H7 (cell line): ENCODE measurements around the gene MMP21. TPM values are rescaled to one million over a fixed set of nuclear protein-coding genes. Genes with fewer than 3 reads are reported as not detected.

Experiments used
- DNase-seq: peaks from one replicate; pipeline ENCODE4 v3.0.0; 2012
- H3K27me3 ChIP-seq: 2 replicates; pipeline ENCODE4 v1.6.0; 2011; ENCODE audit warnings: mild to moderate bottlenecking, low read length; ENCODE audit not compliant: control insufficient read depth, insufficient read depth
- H3K36me3 ChIP-seq: replicated peaks from 2 replicates; pipeline ENCODE4 v1.5.1; 2011; ENCODE audit warnings: low read length; ENCODE audit not compliant: control insufficient read depth, insufficient read depth
- H3K4me3 ChIP-seq: 2 replicates; pipeline ENCODE4 v1.5.1; 2011; ENCODE audit warnings: low read depth, mild to moderate bottlenecking, control low read depth, low read length, moderate library complexity; ENCODE audit not compliant: insufficient read depth
- total RNA-seq: library from RNA; depleted of rRNA; stranded (reverse); fragments of >200 nt; shearing (Covaris generic); gene quantifications from 2 replicates; pipeline ENCODE4 v1.2.3, GENCODE V29; 2014; rRNA removed

The MMP21 gene, protein sequence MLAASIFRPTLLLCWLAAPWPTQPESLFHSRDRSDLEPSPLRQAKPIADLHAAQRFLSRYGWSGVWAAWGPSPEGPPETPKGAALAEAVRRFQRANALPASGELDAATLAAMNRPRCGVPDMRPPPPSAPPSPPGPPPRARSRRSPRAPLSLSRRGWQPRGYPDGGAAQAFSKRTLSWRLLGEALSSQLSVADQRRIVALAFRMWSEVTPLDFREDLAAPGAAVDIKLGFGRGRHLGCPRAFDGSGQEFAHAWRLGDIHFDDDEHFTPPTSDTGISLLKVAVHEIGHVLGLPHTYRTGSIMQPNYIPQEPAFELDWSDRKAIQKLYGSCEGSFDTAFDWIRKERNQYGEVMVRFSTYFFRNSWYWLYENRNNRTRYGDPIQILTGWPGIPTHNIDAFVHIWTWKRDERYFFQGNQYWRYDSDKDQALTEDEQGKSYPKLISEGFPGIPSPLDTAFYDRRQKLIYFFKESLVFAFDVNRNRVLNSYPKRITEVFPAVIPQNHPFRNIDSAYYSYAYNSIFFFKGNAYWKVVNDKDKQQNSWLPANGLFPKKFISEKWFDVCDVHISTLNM
- total RNA-seq = not detected in 2 replicates

DNA sequence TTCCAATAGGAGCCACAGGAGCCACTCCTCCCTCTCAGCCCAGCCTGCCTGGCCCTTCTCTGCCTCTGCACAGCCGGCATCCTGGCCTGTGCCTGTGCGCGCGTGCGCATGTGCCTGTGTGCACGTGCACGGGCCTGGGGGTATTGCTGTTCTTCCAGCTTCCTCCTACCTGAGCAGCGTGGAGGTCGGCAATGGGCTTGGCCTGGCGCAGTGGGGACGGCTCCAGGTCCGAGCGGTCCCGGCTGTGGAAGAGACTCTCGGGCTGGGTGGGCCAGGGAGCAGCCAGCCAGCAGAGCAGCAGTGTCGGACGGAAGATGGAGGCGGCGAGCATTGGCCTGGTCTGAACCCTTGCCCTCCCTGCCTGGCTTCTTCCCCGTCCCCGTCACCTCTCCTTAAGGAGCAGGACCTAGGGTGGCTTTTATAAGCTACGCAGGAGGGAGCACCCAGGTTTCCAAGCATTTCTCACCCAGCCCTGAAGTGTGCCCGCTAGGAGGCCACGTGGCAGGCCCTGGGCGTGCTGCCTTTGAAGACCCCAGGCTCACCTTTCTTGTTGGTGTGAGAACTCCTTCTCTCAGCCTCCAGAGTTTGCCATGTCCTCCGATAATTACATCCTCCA, at the start of gene MMP21:
Gene MMP21 (minus strand): TSS at position 331 of the 616 bp plus-strand sequence. CDS start 0 bp downstream, at position 331.
- Histone ChIP-seq H3K4me3 (no peak within 1 kb of the TSS), H3K36me3 (no peaks in the 10 kb centered on the region), H3K27me3 (no peaks in the 10 kb centered on the region)
- DNase-seq = no peak

DNA sequence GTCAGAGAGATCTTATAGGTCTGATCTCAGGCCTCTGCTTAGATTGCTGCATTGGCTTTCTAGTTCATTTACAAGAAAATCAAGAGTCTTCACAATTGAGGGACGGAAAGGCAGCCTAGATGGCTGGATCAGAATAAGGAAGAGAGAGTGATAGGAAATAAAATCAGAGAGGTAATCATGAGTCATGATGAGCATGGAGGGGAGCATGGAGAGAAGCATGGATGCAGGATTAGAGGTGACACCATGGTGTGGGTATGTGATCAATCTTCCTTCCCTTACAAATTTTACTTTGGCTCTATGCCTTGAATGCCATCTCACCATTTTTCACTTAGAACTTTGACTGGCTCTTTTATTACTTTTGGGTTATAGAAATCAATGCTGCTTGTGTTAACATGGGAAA, 49.1 kb upstream of the MMP21 start:
- Histone ChIP-seq H3K4me3 (no peak overlapping the region), H3K27me3 (no peaks in the 10 kb centered on the region), H3K36me3 (peaks cover 19% of the 10 kb centered on the region)
- DNase-seq = no peak

DNA sequence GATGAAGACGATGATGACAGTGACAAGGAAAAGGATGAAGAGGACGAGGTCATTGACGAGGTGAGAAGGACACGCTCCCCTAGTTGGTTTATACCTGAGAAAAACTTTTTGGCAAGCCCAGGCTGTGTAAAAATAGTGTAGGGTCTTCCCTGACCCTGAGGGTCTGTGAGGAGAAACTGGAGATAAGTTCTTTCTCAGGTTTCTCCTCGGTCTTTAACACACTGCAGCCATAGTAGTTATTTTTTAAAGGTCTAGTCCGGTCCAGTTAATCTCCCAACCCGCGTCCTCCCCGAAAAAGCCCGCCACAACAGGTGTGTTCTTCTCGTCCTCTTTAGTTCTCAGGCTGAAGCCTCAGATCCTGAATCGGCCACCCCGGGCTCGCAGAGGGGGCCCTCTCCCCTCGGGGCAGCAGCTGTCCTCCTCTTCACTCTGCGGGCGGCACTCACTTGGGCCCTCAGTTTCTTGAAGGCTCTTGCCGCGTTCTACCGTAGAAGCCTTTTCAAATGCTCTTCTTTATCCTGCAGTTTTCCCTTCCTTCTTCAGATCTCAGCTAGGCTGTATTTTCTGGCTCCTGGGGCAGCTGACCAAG, 48.1 kb upstream of the MMP21 start:
- Histone ChIP-seq H3K4me3 (peak overlapping the region; percentile 95), H3K36me3 (peaks cover 14% of the 10 kb centered on the region), H3K27me3 (no peaks in the 10 kb centered on the region)
- DNase-seq = peak; percentile 40

DNA sequence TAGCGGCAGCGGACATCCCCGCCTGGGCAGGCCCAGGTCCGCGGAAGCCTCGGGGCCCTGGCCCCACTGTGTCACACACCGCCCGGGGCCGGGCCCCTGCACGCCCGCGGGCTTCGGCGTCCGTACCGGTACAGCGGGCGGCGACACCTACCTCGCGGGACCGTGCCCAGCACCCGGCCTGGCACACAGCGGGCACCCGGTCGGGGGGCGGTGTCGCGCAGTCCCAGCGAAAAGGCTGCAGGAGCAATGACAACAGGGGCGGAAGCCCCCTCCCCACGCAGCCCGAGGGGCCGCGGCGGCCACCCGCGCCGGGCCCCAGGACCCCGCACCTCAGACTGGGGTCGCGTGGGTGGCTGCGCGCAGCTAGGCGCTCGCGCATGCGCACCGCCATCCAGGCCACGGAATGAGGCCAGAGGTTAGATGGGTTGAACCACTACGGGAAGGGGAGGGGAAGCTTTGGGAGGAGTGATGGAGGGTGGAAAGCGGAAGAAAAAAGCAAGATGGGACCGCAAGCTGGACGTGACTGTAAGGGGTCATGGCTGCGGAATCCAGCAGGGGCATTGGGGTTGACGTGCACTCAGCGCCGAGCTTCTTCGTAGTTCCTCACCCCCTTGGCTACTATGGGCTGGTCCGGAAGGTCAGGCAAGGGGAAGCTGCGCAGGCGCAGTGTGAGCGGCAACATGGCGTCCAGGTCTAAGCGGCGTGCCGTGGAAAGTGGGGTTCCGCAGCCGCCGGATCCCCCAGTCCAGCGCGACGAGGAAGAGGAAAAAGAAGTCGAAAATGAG, 47.4 kb upstream of the MMP21 start, which contains the start of the genes BCCIP and UROS:
Gene BCCIP (plus strand): TSS at position 669 of the 785 bp plus-strand sequence. CDS start 12 bp downstream, at position 681.
Gene UROS (minus strand): TSS at position 381 of the 785 bp plus-strand sequence. CDS start 6,759 bp downstream, outside the sequence.
- no peaks in the 10 kb centered on the region for H3K27me3 ChIP-seq
- peak; percentile 96 for DNase-seq
- H3K4me3 ChIP-seq = peak within 1 kb of the TSS; percentile 95
- H3K36me3 ChIP-seq = peaks cover 8% of the 10 kb centered on the region

DNA sequence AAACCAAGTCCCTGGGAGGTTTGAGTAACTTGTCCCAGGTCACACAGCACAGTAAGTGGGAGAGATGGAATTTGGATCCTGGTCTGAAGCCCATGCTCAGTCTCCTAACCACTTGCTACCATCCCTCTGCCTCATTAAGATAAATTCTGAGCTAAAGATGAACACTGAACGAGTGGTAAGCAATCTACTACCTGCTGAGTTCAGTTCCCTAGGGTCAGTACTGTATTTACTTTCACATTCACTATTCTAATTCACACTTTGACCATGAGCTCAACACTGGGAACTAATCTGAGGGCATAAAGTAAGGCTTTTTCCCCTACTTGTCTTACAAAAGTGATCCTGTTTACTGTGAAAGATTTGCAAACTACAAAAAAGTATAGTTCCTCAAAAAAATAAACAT, 45.1 kb upstream of the MMP21 start:
- no peak for DNase-seq
- no peaks in the 10 kb centered on the region for H3K27me3 ChIP-seq
- H3K4me3 ChIP-seq = no peak overlapping the region
- H3K36me3 ChIP-seq = no peaks in the 10 kb centered on the region; the same call in 1 of the 2 replicates

DNA sequence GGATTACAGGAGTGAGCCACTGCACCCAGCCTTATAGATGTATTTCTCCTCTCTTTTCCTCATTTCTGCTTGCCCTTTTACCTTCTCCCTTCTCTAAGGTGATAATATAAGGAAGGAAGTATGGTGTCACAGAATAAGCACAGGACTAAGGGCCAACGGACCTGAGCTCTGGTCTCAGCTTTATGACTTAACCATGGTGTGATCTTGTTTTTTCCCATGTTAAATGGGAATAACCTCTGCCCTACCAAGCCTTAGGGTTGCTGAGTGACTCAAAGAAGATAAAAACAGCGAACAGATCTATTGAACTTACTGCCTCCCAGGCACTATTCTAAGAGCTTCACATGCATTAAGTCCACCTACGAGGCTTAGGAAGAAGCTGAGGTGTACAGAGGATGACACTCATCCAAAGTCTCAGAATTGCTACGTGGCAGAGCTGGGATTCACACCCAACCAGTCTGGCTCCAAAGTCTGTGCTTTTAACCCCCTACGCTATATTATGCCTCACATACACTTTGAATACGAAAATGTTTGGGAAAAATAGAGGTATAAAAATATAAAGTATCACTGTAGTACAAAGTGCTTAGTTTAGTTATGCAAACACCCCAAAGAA, 41.8 kb upstream of the MMP21 start:
- Histone ChIP-seq H3K4me3 (no peak overlapping the region), H3K36me3 (peaks cover 3% of the 10 kb centered on the region), H3K27me3 (no peaks in the 10 kb centered on the region)
- no peak for DNase-seq

DNA sequence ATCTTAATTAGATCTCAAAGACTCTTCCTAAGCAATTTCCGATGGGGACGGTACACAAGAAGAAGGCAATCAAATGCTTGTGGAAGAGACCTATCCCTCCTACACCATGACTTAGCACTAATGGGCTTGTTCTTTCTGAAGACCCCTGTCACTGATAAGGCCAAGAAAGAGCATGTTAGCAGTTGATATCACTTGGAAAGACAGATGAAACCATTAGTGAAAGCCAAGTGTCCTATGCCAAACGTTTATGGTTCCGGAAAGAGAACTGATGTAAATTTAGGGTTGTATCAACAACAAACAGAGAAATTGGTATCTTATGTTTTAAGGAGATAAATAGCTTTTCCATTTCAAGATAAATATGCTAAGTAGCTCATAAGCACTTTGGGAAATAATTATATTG, 40.9 kb upstream of the MMP21 start:
- Histone ChIP-seq H3K4me3 (no peak overlapping the region), H3K27me3 (no peaks in the 10 kb centered on the region), H3K36me3 (peaks cover 3% of the 10 kb centered on the region)
- no peak for DNase-seq

DNA sequence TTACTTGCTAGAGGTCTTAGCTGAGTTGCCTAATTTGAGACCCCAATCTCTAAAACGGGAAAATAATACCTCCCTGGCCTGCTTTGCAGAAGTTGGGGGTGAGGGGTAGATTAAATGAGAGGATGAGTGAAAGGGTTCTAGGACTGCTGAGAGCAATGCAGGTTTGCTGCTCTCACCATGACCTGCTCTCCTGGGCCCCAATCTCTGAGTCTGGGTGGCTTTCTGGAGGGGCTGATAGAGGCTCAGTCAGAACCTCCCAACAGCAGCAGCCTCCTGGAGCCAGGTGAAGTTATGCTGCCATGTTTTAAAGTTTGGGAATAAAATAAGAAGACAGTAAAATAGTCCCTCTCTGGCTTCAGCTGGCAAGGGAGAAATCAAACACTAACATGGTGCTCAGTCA, 40.1 kb upstream of the MMP21 start:
- no peak for DNase-seq
- H3K27me3 ChIP-seq = no peaks in the 10 kb centered on the region
- no peak overlapping the region for H3K4me3 ChIP-seq
- peaks cover 6% of the 10 kb centered on the region for H3K36me3 ChIP-seq

DNA sequence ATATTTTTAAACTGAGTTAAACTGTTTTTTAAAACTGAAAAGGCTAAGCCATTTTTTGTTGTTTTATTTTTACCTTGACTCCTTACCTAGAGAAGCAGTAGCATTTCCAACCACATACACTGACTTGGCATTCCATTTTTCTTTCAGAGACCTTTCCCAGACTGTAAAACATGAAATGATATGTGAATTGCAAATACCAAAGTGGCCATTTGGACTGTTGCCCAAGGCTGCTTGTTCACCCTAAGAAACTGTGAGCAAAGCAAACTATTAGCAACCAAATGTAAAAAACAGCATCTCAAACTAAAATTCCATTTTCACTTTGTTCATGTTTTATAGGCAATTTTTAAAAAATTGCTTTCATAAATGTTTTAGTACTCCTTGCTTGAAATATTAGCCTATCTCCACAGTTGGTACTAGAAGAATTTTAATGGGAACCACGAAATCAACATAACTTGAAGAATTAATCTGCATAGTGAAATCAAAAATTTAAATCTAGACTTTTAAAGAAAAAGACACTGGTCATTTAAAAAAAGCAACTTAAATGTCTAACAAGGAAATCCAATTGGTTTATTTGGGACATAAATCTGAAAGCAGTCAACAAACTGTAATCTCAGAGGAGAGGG, 36.6 kb upstream of the MMP21 start:
- H3K4me3 ChIP-seq = no peak overlapping the region
- no peaks in the 10 kb centered on the region for H3K27me3 ChIP-seq
- peaks cover 8% of the 10 kb centered on the region for H3K36me3 ChIP-seq
- no peak for DNase-seq

DNA sequence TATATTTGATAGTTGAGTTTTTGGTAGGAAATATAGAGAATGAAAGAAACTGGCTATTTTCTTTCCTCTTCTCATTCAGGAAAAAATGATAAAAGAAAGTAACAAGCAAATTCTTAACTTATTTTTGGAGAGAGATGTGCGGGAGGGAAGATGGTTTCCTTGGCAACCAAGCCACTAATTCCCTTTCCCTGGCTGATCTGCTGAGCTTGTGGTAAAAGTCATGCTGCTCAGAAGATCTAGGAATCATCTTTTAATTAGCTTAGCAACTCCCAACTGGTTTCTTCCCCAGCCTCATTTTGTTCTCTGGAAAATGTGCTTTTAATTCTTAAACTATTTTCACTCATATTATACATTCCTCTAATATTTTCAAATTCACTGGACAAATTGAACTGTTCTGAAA, 35.6 kb upstream of the MMP21 start:
- Histone ChIP-seq H3K4me3 (no peak overlapping the region), H3K27me3 (no peaks in the 10 kb centered on the region), H3K36me3 (peaks cover 13% of the 10 kb centered on the region)
- DNase-seq = no peak

DNA sequence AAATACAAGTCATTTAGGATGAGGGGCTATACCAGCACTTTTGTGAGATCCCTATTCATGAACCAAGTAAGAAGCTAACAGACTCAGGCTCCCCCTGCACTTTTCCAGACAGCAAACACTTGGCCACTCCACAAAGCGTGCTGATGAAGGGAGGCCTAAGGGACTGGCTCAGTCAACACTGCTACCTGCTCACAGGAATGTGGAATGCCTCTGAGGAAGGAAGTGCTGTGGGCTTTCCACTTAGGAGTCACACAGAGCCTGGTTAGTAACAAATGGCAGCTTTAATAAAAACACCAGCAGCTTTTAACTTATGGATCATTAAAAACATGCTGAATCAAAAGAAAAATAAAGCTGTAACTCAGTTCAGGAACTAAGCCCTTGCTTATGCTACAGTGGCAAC, 32.4 kb upstream of the MMP21 start:
- H3K36me3 ChIP-seq = peaks cover 12% of the 10 kb centered on the region
- no peak for DNase-seq
- H3K27me3 ChIP-seq = no peaks in the 10 kb centered on the region

DNA sequence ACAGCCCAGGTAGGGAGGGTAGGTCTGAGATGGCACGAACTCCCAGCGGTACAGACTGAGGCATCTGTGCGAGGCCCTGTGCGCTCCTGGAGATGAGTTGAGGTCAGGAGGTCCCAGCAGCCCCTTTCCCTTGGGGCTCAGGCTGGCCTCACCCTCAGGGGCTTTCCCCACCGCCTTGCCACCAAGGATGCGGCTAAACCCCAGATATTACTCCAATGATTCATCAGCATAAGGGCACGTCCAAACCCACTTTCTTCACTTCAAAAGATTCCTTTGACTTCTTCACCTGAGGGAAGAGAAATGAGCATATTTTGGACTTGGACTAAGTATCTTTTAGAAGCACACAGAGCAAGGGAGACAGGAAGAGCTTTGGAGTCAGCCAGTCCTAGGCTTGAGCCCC, 27.1 kb upstream of the MMP21 start:
- Histone ChIP-seq H3K27me3 (no peaks in the 10 kb centered on the region), H3K4me3 (no peak overlapping the region), H3K36me3 (peaks cover 8% of the 10 kb centered on the region)
- no peak for DNase-seq

More for the DNA sequence above, 32.4 kb upstream of the MMP21 start:
- H3K4me3 ChIP-seq = no peak overlapping the region

DNA sequence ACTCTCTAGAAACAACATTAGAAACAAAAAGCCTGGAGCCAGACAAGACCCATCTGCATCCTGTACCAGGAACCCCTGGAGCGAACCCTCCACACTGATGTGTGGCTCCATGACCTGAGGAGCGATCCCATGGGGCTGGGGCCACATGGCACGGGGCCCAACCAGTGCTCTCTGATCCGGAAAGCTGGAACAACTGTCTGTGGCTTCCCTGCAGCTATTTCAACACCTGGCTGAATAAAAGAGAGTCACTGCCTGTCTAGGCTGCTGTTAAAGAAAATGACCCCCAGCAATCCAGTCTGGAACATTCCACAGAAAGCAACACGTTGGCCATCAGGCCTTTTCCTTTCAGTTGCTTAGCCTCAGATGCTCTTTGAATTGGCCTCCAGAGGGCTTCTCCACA, 26.5 kb upstream of the MMP21 start:
- no peak overlapping the region for H3K4me3 ChIP-seq
- DNase-seq = no peak
- peaks cover 8% of the 10 kb centered on the region for H3K36me3 ChIP-seq
- H3K27me3 ChIP-seq = no peaks in the 10 kb centered on the region
